ENCODE data around the gene TCIRG1.

TCIRG1 gene

DNA sequence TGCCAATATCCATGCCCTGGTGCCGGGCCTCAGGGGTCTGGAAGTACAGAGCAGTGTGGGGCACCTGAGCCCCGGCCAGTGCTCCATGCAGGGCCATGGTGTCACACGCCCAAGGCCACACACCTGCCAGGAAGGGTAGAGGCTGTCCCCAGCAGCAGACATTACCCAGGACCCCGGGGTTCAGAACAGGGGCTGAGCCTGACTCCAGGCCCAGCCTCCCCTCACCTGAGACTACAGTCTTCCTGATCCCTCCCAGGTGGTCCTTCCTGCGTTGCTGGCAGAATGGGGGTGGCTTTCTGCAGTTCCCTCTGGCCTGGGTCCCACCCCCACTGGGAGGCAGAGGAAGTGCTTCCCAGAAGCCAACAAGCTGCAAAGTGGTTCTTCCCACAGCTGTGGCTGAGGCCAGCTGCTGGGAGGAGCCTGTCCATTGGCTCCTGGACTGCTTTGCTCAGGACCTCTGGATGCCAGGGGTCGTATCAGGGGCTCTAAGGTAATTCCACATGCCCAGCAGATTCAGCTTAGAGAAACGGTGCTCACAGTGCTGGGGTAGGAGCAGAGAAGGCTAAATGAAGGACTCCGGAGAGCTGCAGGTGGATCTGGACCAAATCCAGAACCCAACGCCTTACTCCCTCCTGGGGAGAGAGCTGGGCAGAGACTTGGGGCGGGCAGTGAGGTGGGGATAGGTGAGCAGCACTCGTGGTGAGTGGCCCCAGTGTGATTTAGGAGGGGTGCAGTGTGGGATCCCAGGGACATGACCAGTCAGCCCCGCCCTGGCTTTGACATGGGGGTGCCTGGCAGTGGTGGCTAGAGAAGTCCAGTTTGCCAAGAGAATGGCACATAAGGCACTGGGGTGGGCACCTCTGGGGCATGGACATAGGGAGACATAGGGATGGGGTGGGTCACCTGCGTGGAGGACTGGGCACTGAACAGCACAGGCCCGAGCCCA lies 12.6 kb downstream of the TCIRG1 start:
- no peak for DNase-seq (ENCODE audit: low spot score)

- DNase-seq (ENCODE audit: low spot score), result no peak
These were observed 13.5 kb downstream of the TCIRG1 start for GRCh38 chr11:68052137-68052873.

DNA sequence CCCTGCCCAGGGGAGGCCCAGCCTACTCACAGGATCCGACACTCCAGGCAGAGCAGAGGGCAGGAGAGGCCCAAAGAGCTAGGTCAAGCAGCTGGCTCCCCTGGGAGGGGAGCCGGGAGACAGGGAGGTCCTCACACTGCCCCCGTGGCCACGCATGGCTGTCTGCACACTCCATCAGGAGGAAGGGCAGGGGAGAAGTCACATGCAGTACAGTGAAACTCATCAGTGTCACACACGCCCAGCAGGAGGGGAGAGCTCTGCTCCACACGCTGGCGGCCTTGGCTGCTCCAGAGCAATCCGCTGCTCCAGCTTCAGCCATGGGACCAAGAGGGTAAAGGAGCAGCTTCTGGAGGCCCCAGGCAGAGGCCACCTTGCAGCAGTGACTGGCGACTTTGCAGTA lies 14.3 kb downstream of the TCIRG1 start:
- no peak for DNase-seq (ENCODE audit: low spot score)

DNA sequence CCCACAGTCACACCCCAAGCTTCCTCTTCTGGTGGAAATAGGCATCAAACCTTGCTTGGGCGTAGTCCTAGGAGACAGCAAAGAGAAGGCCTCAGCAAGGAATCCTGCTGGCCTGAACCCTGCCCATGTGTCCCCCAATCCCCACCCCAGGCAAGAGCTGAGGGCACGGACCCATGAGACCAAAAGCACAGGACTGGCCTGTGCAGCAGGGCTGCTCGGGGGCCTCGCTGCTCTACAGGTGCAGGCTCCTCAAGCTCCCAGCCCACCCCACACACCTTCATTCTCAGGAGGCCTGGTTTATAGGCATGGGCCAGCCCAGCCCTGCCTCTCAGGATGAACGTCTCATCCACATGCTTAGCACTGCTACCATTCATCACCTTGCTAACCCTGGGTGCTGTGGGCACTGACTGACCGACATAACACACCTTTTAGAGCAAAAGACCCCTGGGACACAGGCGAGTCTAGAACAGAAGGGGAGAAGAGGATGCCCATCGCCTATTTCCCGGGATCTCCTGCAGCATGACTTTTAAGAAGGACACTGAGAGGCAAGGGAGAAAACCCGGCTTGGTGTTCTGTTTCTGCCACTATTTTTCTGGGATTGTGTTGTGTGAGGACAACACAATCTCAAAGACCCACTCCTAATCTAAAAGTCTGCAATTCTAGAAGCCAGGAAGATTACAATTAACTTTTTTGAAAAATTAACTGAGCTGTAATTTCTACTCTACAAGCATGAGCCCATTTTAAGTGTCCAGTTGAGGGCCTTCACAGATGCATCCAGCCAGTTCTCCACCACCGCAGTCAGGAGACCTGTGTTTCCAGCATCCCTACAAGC lies 15.4 kb downstream of the TCIRG1 start:
- no peak for DNase-seq (ENCODE audit: low spot score)

DNA sequence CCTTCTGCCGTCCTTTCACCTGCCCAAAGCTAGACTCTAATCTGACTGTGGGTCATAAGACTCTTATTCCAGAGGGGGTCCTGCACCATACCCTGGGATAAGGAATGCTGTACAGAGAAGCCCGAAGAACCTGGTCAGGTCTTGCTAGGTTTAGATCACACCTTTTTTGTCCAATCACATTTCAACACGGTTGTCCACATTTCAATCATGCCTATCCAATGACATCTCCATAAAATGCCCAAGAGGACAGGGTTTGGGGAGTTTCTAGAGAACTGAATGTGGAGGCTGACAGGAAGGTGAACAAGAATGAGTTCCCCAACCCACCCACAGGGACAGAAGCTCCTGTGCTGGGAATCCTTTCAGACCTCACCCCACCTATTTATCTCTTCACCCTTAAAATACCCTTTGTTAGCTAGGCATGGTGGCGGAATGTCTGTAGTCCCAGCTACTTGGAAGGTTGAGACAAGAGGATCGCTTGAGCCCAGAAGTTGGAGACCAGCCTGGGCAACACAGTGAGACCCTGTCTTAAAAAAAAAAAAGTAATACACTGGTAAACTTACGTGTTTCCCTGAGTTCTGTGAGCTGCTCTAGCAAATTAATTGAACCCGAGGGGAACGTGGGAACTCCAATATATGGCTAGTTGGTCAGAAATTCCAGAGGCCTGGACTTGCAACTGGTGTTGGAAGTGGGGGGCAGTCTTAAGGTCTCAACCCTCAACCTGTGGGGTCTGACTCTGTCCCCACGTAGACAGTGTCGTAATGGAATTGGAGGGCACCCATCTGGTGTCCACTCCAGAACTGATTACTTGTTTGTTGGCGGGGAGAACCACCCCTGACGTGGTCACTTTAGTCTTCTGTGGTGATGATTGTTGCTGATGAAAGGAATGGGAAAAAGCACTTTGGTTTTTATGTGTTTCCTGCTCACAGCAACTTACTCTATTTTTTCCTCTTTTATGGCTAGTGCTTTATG lies 17.8 kb downstream of the TCIRG1 start:
- no peak for DNase-seq (ENCODE audit: low spot score)

- no peak for DNase-seq (ENCODE audit: low spot score)
These were observed 19.0 kb downstream of the TCIRG1 start for GRCh38 chr11:68057807-68058206.

GRCh38 chr11:68061508-68061907 lies 22.7 kb downstream of the TCIRG1 start:
- DNase-seq (ENCODE audit: low spot score), result no peak

GRCh38 chr11:68064926-68065325 lies 26.1 kb downstream of the TCIRG1 start:
- no peak for DNase-seq (ENCODE audit: low spot score)

- DNase-seq (ENCODE audit: low spot score), result no peak
These were observed 27.0 kb downstream of the TCIRG1 start for GRCh38 chr11:68065841-68066240.

DNA sequence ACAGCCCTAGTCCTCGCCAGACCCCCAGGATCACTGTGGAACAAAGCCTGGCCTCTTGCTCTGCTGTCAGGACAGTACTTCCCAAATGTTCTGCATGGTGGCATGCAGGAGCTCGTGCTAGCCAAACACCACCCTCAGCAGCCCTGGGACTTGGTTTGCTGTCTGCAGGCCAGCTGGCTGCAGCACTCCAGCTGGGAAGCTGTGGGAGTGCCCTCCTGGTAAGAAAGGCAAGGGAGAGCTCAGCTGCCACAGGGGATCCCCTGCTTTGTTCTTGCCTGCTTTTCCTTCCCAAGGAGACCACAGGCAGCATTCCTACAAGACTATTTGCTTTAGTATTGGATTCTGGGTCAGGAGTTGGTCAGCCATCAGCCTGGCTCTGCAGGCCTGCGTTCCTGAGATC lies 27.9 kb downstream of the TCIRG1 start:
- no peak for DNase-seq (ENCODE audit: low spot score)

GRCh38 chr11:68067991-68068390 lies 29.2 kb downstream of the TCIRG1 start:
- no peak for DNase-seq (ENCODE audit: low spot score)

DNA sequence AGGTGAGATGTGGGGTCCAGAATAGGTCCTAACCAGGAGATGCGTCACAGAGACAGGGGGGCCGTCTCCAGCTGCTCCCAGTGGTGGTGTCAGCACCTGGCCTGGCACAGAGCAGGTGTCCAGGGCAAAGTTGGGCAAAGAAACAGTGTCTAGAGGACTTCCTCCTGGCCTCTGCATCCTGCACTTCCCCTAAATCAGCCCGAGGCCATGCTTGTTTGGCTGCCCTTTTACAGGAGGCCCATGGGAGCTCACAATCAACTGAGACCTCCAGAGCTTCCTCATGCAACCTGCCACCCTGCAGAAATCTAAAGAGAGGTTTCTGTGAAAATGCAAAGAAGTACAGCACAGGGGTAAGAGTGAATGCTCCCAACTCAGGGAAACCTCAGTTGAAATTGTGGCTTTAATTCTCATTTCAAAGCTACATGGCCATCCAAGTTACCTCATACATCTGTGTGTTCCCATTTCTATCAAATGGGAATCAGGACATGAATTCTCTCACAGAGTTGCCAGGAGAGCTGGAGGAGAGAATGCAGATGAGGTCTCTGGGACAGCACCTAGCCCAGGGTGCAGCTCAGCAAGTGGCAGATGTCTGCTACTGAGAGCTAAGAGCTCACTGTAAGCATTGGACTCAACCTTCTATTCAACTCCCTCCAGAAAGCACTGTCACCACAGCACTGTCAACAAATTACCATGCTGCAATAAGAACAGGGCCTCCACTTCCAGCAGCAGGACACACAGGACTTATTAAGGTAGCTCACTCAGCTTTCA lies 32.6 kb downstream of the TCIRG1 start:
- DNase-seq (ENCODE audit: low spot score), result no peak

- DNase-seq (ENCODE audit: low spot score), result no peak
These were observed 35.9 kb downstream of the TCIRG1 start for GRCh38 chr11:68074584-68075352.

DNA sequence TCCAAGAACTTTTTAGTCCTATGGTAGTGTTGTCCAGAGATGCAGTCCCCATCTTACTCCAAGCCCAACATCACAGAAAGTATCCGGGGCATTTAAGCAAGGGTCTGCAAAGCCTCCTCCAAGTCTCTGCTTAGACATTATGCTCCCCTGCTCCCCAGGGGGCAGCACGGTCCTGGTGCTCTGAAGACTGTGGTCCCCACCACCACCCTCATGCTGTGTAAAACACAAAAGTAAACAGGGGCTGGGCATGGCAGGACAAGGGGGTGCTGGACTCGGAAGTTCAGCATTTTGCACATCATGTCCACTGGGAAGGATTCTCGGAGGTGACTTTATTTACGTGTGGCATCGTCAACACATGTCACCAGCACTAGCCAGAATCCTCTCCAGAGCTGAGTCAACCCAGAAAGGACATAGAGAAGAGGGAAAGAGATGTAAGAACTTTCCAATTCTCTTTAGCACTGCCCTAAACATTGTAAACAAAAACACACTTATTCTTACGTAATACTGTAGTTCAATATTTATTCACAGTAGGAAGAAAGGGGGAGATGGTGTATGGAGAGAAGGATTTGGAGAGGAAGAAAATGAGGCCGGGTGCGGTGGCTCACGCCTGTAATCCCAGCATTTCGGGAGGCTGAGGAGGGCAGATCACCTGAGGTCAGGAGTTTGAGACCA lies 37.7 kb downstream of the TCIRG1 start:
- DNase-seq (ENCODE audit: low spot score), result peak; percentile 40

DNA sequence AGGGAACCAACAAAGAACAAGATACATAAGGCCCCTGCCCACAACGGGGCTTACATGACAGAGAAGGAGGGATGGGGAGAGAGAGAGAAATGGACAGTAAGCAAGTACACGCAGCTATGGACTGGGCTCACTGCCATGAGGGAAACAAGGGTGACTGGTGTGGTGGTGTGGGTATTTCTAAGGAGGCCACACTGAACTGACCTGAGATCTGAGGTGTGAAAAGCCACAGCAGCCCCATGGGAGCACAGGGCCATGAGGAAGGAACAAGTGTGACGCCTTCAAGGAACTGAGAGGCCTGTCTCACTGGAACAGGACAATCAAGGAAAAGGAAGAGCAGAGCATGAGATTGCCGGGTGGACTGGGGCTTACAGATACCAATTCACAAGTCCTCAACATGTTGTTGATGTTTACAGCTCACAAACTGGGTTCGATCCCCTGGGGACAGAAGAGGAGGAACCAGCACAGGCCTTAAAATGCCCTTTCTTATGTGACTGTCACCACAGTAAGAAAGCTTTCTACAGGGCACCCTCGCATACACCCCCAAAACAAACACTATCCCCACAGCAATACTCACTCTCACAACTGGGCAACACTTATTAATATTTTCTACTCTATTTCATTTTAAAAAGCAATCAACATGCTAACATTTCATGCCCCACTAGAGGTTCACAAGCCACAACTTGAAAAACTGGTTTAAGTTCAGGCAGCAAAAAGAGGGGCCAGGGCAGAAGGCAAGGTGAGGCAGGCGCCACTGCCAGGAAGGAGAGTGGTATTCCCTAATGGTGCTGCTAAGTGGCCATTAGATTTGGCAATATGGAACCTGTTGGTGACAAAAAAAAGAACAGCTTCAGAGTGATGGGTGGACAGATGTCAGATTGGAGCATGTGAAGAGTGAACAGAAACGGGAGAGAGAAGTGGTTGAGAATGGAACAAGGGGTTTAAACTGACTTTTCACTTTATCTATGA lies 39.1 kb downstream of the TCIRG1 start:
- DNase-seq (ENCODE audit: low spot score), result no peak

GRCh38 chr11:68080860-68081259 lies 42.0 kb downstream of the TCIRG1 start:
- no peak for DNase-seq (ENCODE audit: low spot score)

- DNase-seq (ENCODE audit: low spot score), result no peak
These were observed 42.9 kb downstream of the TCIRG1 start for GRCh38 chr11:68081691-68082090.

- DNase-seq (ENCODE audit: low spot score), result no peak
These were observed 43.7 kb downstream of the TCIRG1 start for GRCh38 chr11:68082481-68082880.

Measured in NAMALWA (cell line).